Neural crest cell (in vitro differentiated cells): ENCODE data around the gene EVL. TPM values are rescaled to one million over a fixed set of nuclear protein-coding genes. Genes with fewer than 3 reads are reported as not detected.

Source experiments
- DNase-seq: peaks from one replicate; pipeline ENCODE4 v3.0.0; 2021; ENCODE audit warnings: low read depth, mixed read lengths, low spot score
- H3K27ac Mint-ChIP-seq: one replicate; pipeline ENCODE4 v1.8.0; 2021; ENCODE audit warnings: mild to moderate bottlenecking, mixed read lengths; ENCODE audit not compliant: unreplicated experiment
- H3K27me3 Mint-ChIP-seq: 2 replicates; pipeline ENCODE4 v1.8.0; 2021; ENCODE audit warnings: low read depth, mild to moderate bottlenecking, mixed read lengths
- H3K36me3 Mint-ChIP-seq: 2 replicates; pipeline ENCODE4 v1.8.0; 2021; ENCODE audit warnings: low read depth, mild to moderate bottlenecking, mixed read lengths
- H3K4me1 Mint-ChIP-seq: 2 replicates; pipeline ENCODE4 v1.8.0; 2021; ENCODE audit warnings: mixed read lengths
- H3K4me3 Mint-ChIP-seq: one replicate; pipeline ENCODE4 v1.8.0; 2021; ENCODE audit warnings: mild to moderate bottlenecking, mixed read lengths
- H3K9me3 Mint-ChIP-seq: 2 replicates; pipeline ENCODE4 v1.8.0; 2021; ENCODE audit warnings: mixed read lengths
- CTCF ChIP-seq: fragments of 200-600 bp; sonication (generic); conservative IDR thresholded peaks from 2 replicates; pipeline ENCODE4 v1.5.0; 2021; ENCODE audit warnings: antibody characterized with exemption, mild to moderate bottlenecking
- total RNA-seq: library from RNA; stranded (reverse); gene quantifications from 2 replicates; pipeline ENCODE4 v1.2.1, GENCODE V29; 2021

Gene EVL
- total RNA-seq, 1 donor from 2014 or later, result 218 TPM

- Mint-ChIP-seq H3K27ac (no peak overlapping the region), H3K4me1 (no peaks in the 10 kb centered on the region), H3K4me3 (no peak overlapping the region), H3K9me3 (no peaks in the 10 kb centered on the region), H3K36me3 (peaks cover 7% of the 10 kb centered on the region), H3K27me3 (no peaks in the 10 kb centered on the region)
- no peak for DNase-seq
- TF ChIP-seq CTCF, result no peak
Observed at GRCh38 chr14:100122481-100123223, 57.4 kb downstream of the EVL start.

- TF ChIP-seq CTCF, result no peak
- H3K27me3 Mint-ChIP-seq, result no peaks in the 10 kb centered on the region
- no peak for DNase-seq
- H3K4me3 Mint-ChIP-seq, result no peak overlapping the region
- no peaks in the 10 kb centered on the region for H3K9me3 Mint-ChIP-seq
- no peaks in the 10 kb centered on the region for H3K4me1 Mint-ChIP-seq
- H3K27ac Mint-ChIP-seq, result no peak overlapping the region
- H3K36me3 Mint-ChIP-seq, result peaks cover 7% of the 10 kb centered on the region
Observed at GRCh38 chr14:100123618-100124017, 58.4 kb downstream of the EVL start.

GRCh38 chr14:100124551-100125088 is 59.4 kb downstream of the EVL start:
- Mint-ChIP-seq H3K36me3 (peaks cover 7% of the 10 kb centered on the region), H3K4me3 (no peak overlapping the region), H3K27ac (no peak overlapping the region), H3K4me1 (no peaks in the 10 kb centered on the region), H3K9me3 (no peaks in the 10 kb centered on the region), H3K27me3 (no peaks in the 10 kb centered on the region)
- no peak for TF ChIP-seq CTCF
- DNase-seq, result no peak

GRCh38 chr14:100126401-100126800 is 61.2 kb downstream of the EVL start:
- TF ChIP-seq CTCF, result no peak
- H3K9me3 Mint-ChIP-seq, result no peaks in the 10 kb centered on the region
- DNase-seq, result no peak
- no peak overlapping the region for H3K4me3 Mint-ChIP-seq
- H3K4me1 Mint-ChIP-seq, result no peaks in the 10 kb centered on the region
- no peaks in the 10 kb centered on the region for H3K27me3 Mint-ChIP-seq
- H3K36me3 Mint-ChIP-seq, result peaks cover 11% of the 10 kb centered on the region
- no peak overlapping the region for H3K27ac Mint-ChIP-seq

- Mint-ChIP-seq H3K9me3 (no peaks in the 10 kb centered on the region), H3K27ac (no peak overlapping the region), H3K36me3 (peaks cover 11% of the 10 kb centered on the region), H3K27me3 (no peaks in the 10 kb centered on the region), H3K4me1 (no peaks in the 10 kb centered on the region), H3K4me3 (no peak overlapping the region)
- no peak for TF ChIP-seq CTCF
- DNase-seq, result no peak
Observed at GRCh38 chr14:100127853-100128455, 62.7 kb downstream of the EVL start.
